GM12878 (cell line): Measurements from ENCODE around the gene CSRP1. TPM values are rescaled to one million over a fixed set of nuclear protein-coding genes. Genes with fewer than 3 reads are reported as not detected.

Experiments used
- ATAC-seq: fragments of 200-7000 bp; cut with Tn5 transposase; 3 replicates; pipeline ENCODE4 v1.9.1; 2020; ENCODE audit warnings: mild to moderate bottlenecking, moderate library complexity
- BruUV-seq: library from RNA; stranded (reverse); fragments of 400-500 nt; replicated peaks from 2 replicates; lab custom pipeline; 2021; lab: Mats Ljungman, UMichigan
- CTCF ChIA-PET: fragments of 300-600 bp; sonication (Branson Sonifier 250); formaldehyde crosslinking; extraction: SDS; loops from one replicate; lab custom pipeline; 2021; ENCODE audit warnings: inconsistent platforms; lab: Yijun Ruan, JAX
- POLR2A ChIA-PET: fragments of 350-600 bp; formaldehyde crosslinking; extraction: SDS; loops from one replicate; lab custom pipeline; 2021; ENCODE audit warnings: inconsistent platforms; lab: Charles Lee
- RAD21 ChIA-PET: fragments of 300-600 bp; sonication (Branson Sonifier 250); formaldehyde crosslinking; loops from one replicate; lab custom pipeline; 2023; ENCODE audit warnings: antibody characterized with exemption; ENCODE audit not compliant: unreplicated experiment; lab: Charles Lee
- SMC1A ChIA-PET: fragments of 300-600 bp; sonication (Branson Sonifier 250); formaldehyde crosslinking; loops from one replicate; lab custom pipeline; 2023; ENCODE audit not compliant: unreplicated experiment, uncharacterized antibody; lab: Charles Lee
- DNase-seq: peaks from one replicate; pipeline ENCODE4 v3.0.0-alpha.2; 2011; ENCODE audit warnings: low read depth, low spot score
- FAIRE-seq: peaks from 3 replicates; lab custom pipeline; 2011; peaks lifted over from hg19 to GRCh38; lab: Jason Lieb, UNC
- H2AFZ ChIP-seq: 2 replicates; pipeline ENCODE4 v1.6.0; 2011; ENCODE audit warnings: low read depth, low read length, control low read depth; ENCODE audit not compliant: control insufficient read depth
- H3K27ac ChIP-seq: 2 replicates; pipeline ENCODE4 v1.5.1; 2011; ENCODE audit warnings: control low read depth; ENCODE audit not compliant: control insufficient read depth, insufficient read depth
- H3K27me3 ChIP-seq, 2 experiments: replicated peaks in 1 of 2; 2 replicates each; pipeline versions ENCODE4 v1.6.0 to v1.6.1; 2011; ENCODE audit warnings: low read length in 1 of 2; ENCODE audit not compliant: control insufficient read depth in 2 of 2, insufficient read depth in 2 of 2
- H3K36me3 ChIP-seq, 2 experiments: 2 replicates each; pipeline ENCODE4 v1.5.1; 2011; ENCODE audit warnings: low read length in 1 of 2; ENCODE audit not compliant: control insufficient read depth in 2 of 2, insufficient read depth in 2 of 2
- H3K4me1 ChIP-seq: 2 replicates; pipeline ENCODE4 v1.6.1; 2011; ENCODE audit warnings: mild to moderate bottlenecking, low read length, moderate library complexity, mixed read lengths; ENCODE audit not compliant: control insufficient read depth, insufficient read depth
- H3K4me2 ChIP-seq: 2 replicates; pipeline ENCODE4 v1.6.0; 2011; ENCODE audit warnings: control low read depth; ENCODE audit not compliant: control insufficient read depth, insufficient read depth
- H3K4me3 ChIP-seq: fragments of 200-600 bp; sonication (generic); 2 replicates; pipeline ENCODE4 v1.5.1; 2016
- H3K79me2 ChIP-seq: 2 replicates; pipeline ENCODE4 v1.6.0; 2011; ENCODE audit warnings: low read length; ENCODE audit not compliant: control insufficient read depth, insufficient read depth
- H3K9ac ChIP-seq: 2 replicates; pipeline ENCODE4 v1.8.0; 2011; ENCODE audit warnings: low read length, control low read depth, mixed read lengths; ENCODE audit not compliant: control insufficient read depth, insufficient read depth
- H3K9me3 ChIP-seq: replicated peaks from 3 replicates; pipeline ENCODE4 v1.5.1; 2011; ENCODE audit warnings: mild to moderate bottlenecking, low read length; ENCODE audit not compliant: control insufficient read depth, insufficient read depth
- H4K20me1 ChIP-seq: 2 replicates; pipeline ENCODE4 v1.6.0; 2011; ENCODE audit not compliant: control insufficient read depth, insufficient read depth
- MAX ChIP-seq: IDR thresholded peaks from 2 replicates; pipeline ENCODE4 v1.6.1; 2012; ENCODE audit warnings: low read depth, low read length, improper control_type of control experiment
- MTA2 ChIP-seq: fragments of 450-650 bp; IDR thresholded peaks from 2 replicates; pipeline ENCODE4 v1.6.1; 2016; ENCODE audit warnings: low read depth, mild to moderate bottlenecking, moderate library complexity
- NKRF ChIP-seq: fragments of 450-650 bp; conservative IDR thresholded peaks from 2 replicates; pipeline ENCODE4 v1.6.1; 2017; ENCODE audit warnings: mild to moderate bottlenecking, moderate library complexity
- POLR2A ChIP-seq: IDR thresholded peaks from 2 replicates; pipeline ENCODE4 v1.6.1; 2011; ENCODE audit warnings: low read depth, mild to moderate bottlenecking, low read length
- REST ChIP-seq: IDR thresholded peaks from 2 replicates; pipeline ENCODE4 v1.6.1; 2012; ENCODE audit warnings: mild to moderate bottlenecking, low read depth, low read length
- RFX5 ChIP-seq: IDR thresholded peaks from 2 replicates; pipeline ENCODE4 v1.6.1; 2011; ENCODE audit warnings: low read depth, low read length, improper control_type of control experiment
- SPI1 ChIP-seq: IDR thresholded peaks from 2 replicates; pipeline ENCODE4 v1.6.1; 2011; ENCODE audit warnings: low read depth, mild to moderate bottlenecking, low read length, moderate library complexity, borderline replicate concordance; ENCODE audit not compliant: insufficient read depth
- SUPT20H ChIP-seq: IDR thresholded peaks from 2 replicates; pipeline ENCODE4 v1.6.1; 2011; ENCODE audit warnings: low read depth, mild to moderate bottlenecking, low read length, moderate library complexity, borderline replicate concordance; ENCODE audit not compliant: control insufficient read depth
- ZNF24 ChIP-seq: fragments of 450-650 bp; IDR thresholded peaks from 2 replicates; pipeline ENCODE4 v1.6.1; 2017; ENCODE audit warnings: antibody characterized with exemption, mild to moderate bottlenecking
- ZZZ3 ChIP-seq: IDR thresholded peaks from 2 replicates; pipeline ENCODE4 v1.6.1; 2011; ENCODE audit warnings: low read depth; ENCODE audit not compliant: control insufficient read depth, insufficient read length
- WGBS: methylation state at CpG from one replicate; pipeline ENCODE4 v1.1.6; 2016; ENCODE audit warnings: low lambda C conversion rate; ENCODE audit not compliant: insufficient replicate concordance, insufficient coverage; ENCODE audit errors: missing lambda C conversion rate; 5-methylcytosine and 5-hydroxymethylcytosine counted together
- in situ Hi-C: fragments of 300-500 bp; cut with MboI; formaldehyde crosslinking; loops from 9 replicates; pipeline ENCODE4 v1.14.3; 2018; ENCODE audit warnings: mixed read lengths
- intact Hi-C: fragments of 100-400 bp; cut with micrococcal nuclease; formaldehyde crosslinking; loops from one replicate; pipeline ENCODE4 v1.14.2; 2022; ENCODE audit not compliant: unreplicated experiment
- polyA plus RNA-seq, 11 experiments: library from polyadenylated mRNA; depleted of rRNA in 4 of 11; unstranded in 6 of 11; stranded (reverse) in 5 of 11; fragments of >200 nt; fragmentation: Nextera tagmentation in 4 of 11; fragmentation: Illumina TruSeq in 1 of 11; extraction: Ambion mirVana in 4 of 11; extraction: Trizol in 1 of 11; gene quantifications; 1 replicate in 1 of 11; 2 replicates in 10 of 11; pipeline versions ENCODE4 v1.2.1 to v1.2.3, GENCODE V29; 2011 to 2016; ENCODE audit warnings: inconsistent platforms in 2 of 11, missing spikeins in 2 of 11, low read depth in 1 of 11
- total RNA-seq, 4 experiments: library from RNA; depleted of rRNA in 3 of 4; stranded (reverse); fragments of >200 nt in 3 of 4; fragmentation: Illumina TruSeq in 1 of 4; extraction: Trizol in 1 of 4; gene quantifications; 2 replicates each; pipeline versions ENCODE4 v1.2.1 to v1.2.3, GENCODE V29; 2013 to 2021

CSRP1 gene
- total and polyA plus RNA-seq, 10 of the 15 experiments (the other 5 are each of a cell fraction or from before 2014, with no cell fraction given), result 23.4 to 99.2 (median 80.7) TPM

- H3K9me3 ChIP-seq, result no peaks in the 10 kb centered on the region
- H3K27ac ChIP-seq, result no peak overlapping the region
- no peak overlapping the region for H3K4me2 ChIP-seq
- intact Hi-C loops (no loop called here), in situ Hi-C loops (no loop called here)
- no peaks in the 10 kb centered on the region for H4K20me1 ChIP-seq
- ChIA-PET SMC1A (interaction anchor here (1.0 to 1.3 kb wide), 2 partner anchors 13 to 241 kb away, joined by 3 read pairs; no protein-coding TSS in a partner anchor), POLR2A (no interaction called here), CTCF (interaction anchor here (0.8 to 2.7 kb wide), 6 partner anchors 9 to 241 kb away, joined by 3 to 9 read pairs (median 4); no protein-coding TSS in a partner anchor), RAD21 (no interaction called here)
- no peaks in the 10 kb centered on the region for H3K79me2 ChIP-seq
- BruUV-seq, result no TSS peak
- WGBS, result 26% methylated on average over 10 of the region's 10 CpGs
- DNase-seq (no peak), FAIRE-seq (no peak), ATAC-seq (no peak)
- TF ChIP-seq RFX5, result no peak
- no peak for TF ChIP-seq SUPT20H
- TF ChIP-seq SPI1, result no peak
- no peak for TF ChIP-seq ZNF24
- TF ChIP-seq ZZZ3, result no peak
- TF ChIP-seq NKRF, result no peak
- TF ChIP-seq MTA2, result no peak
- no peak for TF ChIP-seq MAX
- TF ChIP-seq POLR2A, result no peak
- no peak for TF ChIP-seq REST
- no peak overlapping the region for H3K9ac ChIP-seq
- H3K36me3 ChIP-seq, result no peaks in the 10 kb centered on the region
- H2AFZ ChIP-seq, result no peak overlapping the region
- no peak overlapping the region for H3K4me3 ChIP-seq
- H3K4me1 ChIP-seq, result no peaks in the 10 kb centered on the region
- peaks cover 0 to 1% of the 10 kb centered on the region in 2 experiments; a peak in 1 of 4 replicates for H3K27me3 ChIP-seq
Observed at GRCh38 chr1:201554190-201554600, 47.3 kb upstream of the CSRP1 start.
